Suprapubic skin (tissue), 3 donors: ENCODE results near the gene CELSR1.

ENCODE experiments used
- EP300 ChIP-seq: sonication (generic); formaldehyde crosslinking; IDR thresholded peaks from one replicate; pipeline ENCODE4 v1.6.1; 2017; ENCODE audit warnings: antibody characterized with exemption
- POLR2A ChIP-seq, 2 donors: fragments of 450-650 bp; IDR thresholded peaks; one replicate each; pipeline ENCODE4 v1.6.1; 2017; ENCODE audit warnings: antibody characterized with exemption in 2 of 2, mild to moderate bottlenecking in 2 of 2, moderate library complexity in 2 of 2
- TF ChIP-seq, protein P1 (sequence below), 2 donors: fragments of 200-600 bp in 1 of 2; fragments of 450-650 bp in 1 of 2; sonication (generic) in 1 of 2; IDR thresholded peaks; one replicate each; pipeline ENCODE4 v1.5.1; 2016 to 2019; ENCODE audit warnings: antibody characterized with exemption in 2 of 2, mild to moderate bottlenecking in 1 of 2, moderate library complexity in 1 of 2

DNA sequence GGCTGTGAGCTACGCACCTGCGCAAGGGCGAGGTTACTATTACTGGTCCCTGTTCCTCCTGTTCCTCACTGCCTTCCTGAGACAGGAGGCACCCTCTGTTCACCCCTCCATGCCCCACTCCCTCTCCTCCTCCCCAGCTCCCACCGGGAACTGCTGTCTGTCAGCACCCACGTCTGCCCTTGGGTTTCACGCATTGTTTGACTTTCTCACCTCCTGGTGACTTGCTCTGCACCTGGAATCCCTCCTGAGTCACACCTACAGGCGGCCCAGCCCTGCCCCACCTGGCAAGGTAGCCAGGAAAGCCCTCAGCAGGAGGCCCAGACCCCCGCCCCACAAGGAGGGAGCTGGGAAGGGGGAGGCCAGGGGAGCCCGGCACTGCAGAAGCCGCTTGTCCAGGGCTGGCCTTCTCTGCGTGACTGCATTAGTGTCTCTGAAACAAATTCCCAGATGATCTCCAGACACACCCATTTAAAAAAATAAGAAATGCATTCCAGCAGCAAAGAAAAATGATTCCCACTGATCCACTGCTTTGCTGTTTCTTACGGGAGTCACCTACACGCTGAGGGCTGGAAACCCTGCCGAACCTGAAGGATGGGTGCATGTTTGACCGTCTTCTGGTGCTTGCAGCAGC, 86.4 kb downstream of the CELSR1 start:
- TF ChIP-seq, protein P1, sequence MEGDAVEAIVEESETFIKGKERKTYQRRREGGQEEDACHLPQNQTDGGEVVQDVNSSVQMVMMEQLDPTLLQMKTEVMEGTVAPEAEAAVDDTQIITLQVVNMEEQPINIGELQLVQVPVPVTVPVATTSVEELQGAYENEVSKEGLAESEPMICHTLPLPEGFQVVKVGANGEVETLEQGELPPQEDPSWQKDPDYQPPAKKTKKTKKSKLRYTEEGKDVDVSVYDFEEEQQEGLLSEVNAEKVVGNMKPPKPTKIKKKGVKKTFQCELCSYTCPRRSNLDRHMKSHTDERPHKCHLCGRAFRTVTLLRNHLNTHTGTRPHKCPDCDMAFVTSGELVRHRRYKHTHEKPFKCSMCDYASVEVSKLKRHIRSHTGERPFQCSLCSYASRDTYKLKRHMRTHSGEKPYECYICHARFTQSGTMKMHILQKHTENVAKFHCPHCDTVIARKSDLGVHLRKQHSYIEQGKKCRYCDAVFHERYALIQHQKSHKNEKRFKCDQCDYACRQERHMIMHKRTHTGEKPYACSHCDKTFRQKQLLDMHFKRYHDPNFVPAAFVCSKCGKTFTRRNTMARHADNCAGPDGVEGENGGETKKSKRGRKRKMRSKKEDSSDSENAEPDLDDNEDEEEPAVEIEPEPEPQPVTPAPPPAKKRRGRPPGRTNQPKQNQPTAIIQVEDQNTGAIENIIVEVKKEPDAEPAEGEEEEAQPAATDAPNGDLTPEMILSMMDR (IDR thresholded peaks at IDR 0.05): no peak
- TF ChIP-seq POLR2A (IDR thresholded peaks at IDR 0.05): no peak
- no peak for TF ChIP-seq EP300
